Ishikawa (cell line): ENCODE measurements around the gene LTBP4.

Source experiments
- CEBPB ChIP-seq: IDR thresholded peaks from 2 replicates; pipeline ENCODE4 v1.6.1; 2012
- CREB1 ChIP-seq: IDR thresholded peaks from 2 replicates; pipeline ENCODE4 v1.6.1; 2012; ENCODE audit warnings: low read depth
- EP300 ChIP-seq: IDR thresholded peaks from 2 replicates; pipeline ENCODE4 v1.6.1; 2012; ENCODE audit warnings: borderline replicate concordance
- FOXM1 ChIP-seq: IDR thresholded peaks from 2 replicates; pipeline ENCODE4 v1.6.1; 2012; ENCODE audit warnings: low read depth, borderline replicate concordance
- MAX ChIP-seq: IDR thresholded peaks from 2 replicates; pipeline ENCODE4 v1.6.1; 2012
- NFIC ChIP-seq: IDR thresholded peaks from 2 replicates; pipeline ENCODE4 v1.6.1; 2012
- RAD21 ChIP-seq: IDR thresholded peaks from 2 replicates; pipeline ENCODE4 v1.6.1; 2012; ENCODE audit warnings: low read depth
- REST ChIP-seq: IDR thresholded peaks from 2 replicates; pipeline ENCODE4 v1.6.1; 2012; ENCODE audit warnings: low read depth, mild to moderate bottlenecking
- TAF1 ChIP-seq: IDR thresholded peaks from 2 replicates; pipeline ENCODE4 v1.6.1; 2012; ENCODE audit warnings: low read depth, mild to moderate bottlenecking
- TCF12 ChIP-seq: IDR thresholded peaks from 2 replicates; pipeline ENCODE4 v1.6.1; 2012; ENCODE audit warnings: low read depth
- TEAD4 ChIP-seq: IDR thresholded peaks from 2 replicates; pipeline ENCODE4 v1.6.1; 2012
- USF1 ChIP-seq: IDR thresholded peaks from 2 replicates; pipeline ENCODE4 v1.6.1; 2012
- ZBTB7A ChIP-seq: IDR thresholded peaks from 2 replicates; pipeline ENCODE4 v1.6.1; 2012; ENCODE audit warnings: low read depth

- no peak for TF ChIP-seq RAD21
- TF ChIP-seq REST, result no peak
- TF ChIP-seq NFIC, result no peak
- no peak for TF ChIP-seq TEAD4
- TF ChIP-seq FOXM1, result no peak
- no peak for TF ChIP-seq EP300
- no peak for TF ChIP-seq TAF1
- no peak for TF ChIP-seq MAX
- no peak for TF ChIP-seq CREB1
- TF ChIP-seq USF1, result no peak
- TF ChIP-seq CEBPB, result no peak
- no peak for TF ChIP-seq ZBTB7A
- TF ChIP-seq TCF12, result no peak
Observed at GRCh38 chr19:40677156-40677555, 76.0 kb downstream of the LTBP4 start.
